ENCODE results near the gene UGT1A8.

DNA sequence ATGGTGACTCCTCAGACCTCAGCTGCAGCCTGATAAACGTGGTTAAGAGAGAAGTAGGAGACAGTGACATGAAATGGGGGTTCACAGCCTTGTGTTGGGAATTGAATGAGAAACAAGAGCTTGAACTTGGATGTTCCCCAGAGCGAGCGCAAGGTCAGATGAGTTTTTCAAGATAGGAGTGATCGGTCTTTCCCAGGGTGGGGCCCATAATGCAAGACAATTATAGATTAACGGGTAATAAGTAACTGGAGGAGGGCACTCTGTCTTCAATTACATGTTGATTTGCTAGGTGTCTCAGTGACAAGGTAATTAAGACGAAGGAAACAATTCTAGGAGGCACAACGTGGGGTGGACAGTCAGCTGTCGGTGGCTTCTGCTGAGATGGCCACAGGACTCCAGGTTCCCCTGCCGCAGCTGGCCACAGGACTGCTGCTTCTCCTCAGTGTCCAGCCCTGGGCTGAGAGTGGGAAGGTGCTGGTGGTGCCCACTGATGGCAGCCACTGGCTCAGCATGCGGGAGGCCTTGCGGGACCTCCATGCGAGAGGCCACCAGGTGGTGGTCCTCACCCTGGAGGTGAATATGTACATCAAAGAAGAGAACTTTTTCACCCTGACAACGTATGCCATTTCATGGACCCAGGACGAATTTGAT, 95.3 kb downstream of the UGT1A8 start, which contains the start of gene UGT1A5:
- TF ChIP-seq SIN3A (IDR thresholded peaks at IDR 0.05; ENCODE audit: borderline replicate concordance, low read depth, low read length) (no peak), MEF2A (IDR thresholded peaks at IDR 0.05; ENCODE audit: borderline replicate concordance, low read depth) (no peak), RAD21 (IDR thresholded peaks at IDR 0.05; ENCODE audit: low read length) (no peak), YY1 (IDR thresholded peaks at IDR 0.05; ENCODE audit: low read depth) (no peak), RFX5 (IDR thresholded peaks at IDR 0.05; ENCODE audit: low read length) (no peak), MXI1 (IDR thresholded peaks at IDR 0.05; ENCODE audit: low read depth, low read length) (no peak), FOXM1 (IDR thresholded peaks at IDR 0.05; ENCODE audit: low read depth) (no peak), CHD2 (IDR thresholded peaks at IDR 0.05; ENCODE audit: low read length, partially characterized antibody) (no peak)
- TF ChIP-seq, protein P1, sequence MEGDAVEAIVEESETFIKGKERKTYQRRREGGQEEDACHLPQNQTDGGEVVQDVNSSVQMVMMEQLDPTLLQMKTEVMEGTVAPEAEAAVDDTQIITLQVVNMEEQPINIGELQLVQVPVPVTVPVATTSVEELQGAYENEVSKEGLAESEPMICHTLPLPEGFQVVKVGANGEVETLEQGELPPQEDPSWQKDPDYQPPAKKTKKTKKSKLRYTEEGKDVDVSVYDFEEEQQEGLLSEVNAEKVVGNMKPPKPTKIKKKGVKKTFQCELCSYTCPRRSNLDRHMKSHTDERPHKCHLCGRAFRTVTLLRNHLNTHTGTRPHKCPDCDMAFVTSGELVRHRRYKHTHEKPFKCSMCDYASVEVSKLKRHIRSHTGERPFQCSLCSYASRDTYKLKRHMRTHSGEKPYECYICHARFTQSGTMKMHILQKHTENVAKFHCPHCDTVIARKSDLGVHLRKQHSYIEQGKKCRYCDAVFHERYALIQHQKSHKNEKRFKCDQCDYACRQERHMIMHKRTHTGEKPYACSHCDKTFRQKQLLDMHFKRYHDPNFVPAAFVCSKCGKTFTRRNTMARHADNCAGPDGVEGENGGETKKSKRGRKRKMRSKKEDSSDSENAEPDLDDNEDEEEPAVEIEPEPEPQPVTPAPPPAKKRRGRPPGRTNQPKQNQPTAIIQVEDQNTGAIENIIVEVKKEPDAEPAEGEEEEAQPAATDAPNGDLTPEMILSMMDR (IDR thresholded peaks at IDR 0.05): no peak
- TF ChIP-seq, protein P2, sequence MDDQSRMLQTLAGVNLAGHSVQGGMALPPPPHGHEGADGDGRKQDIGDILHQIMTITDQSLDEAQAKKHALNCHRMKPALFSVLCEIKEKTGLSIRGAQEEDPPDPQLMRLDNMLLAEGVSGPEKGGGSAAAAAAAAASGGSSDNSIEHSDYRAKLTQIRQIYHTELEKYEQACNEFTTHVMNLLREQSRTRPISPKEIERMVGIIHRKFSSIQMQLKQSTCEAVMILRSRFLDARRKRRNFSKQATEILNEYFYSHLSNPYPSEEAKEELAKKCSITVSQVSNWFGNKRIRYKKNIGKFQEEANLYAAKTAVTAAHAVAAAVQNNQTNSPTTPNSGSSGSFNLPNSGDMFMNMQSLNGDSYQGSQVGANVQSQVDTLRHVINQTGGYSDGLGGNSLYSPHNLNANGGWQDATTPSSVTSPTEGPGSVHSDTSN (IDR thresholded peaks at IDR 0.05): no peak

Data from SK-N-SH (cell line).